Cerebellar nuclear complex (tissue), 1 donor: ENCODE results near the gene MRPL52.
"Not testable (repeated sequence)": the region's sequence is repeated elsewhere in the genome, so short reads cannot be mapped to it uniquely, and the experiment has no call there.

Experiments
- DNase-seq, 2 experiments: peaks; one replicate each; lab custom pipeline; 2025; lab: John Stamatoyannopoulos, UW

Gene MRPL52

GRCh38 chr14:22829661-22830442 is at the start of gene MRPL52:
Gene MRPL52 (plus strand): TSS chr14:22829887. CDS start chr14:22829913, 26 bp downstream.
- peak; percentile 54 to 60 for DNase-seq

GRCh38 chr14:22780105-22780679 is 49.5 kb upstream of the MRPL52 start:
- DNase-seq = no peak

- no peak for DNase-seq
Observed at GRCh38 chr14:22780941-22781300, 48.8 kb upstream of the MRPL52 start.

- DNase-seq = no peak
Observed at GRCh38 chr14:22781301-22781991, 48.2 kb upstream of the MRPL52 start.

GRCh38 chr14:22786685-22787084 is 43.0 kb upstream of the MRPL52 start:
- DNase-seq = no peak

GRCh38 chr14:22791301-22791700 is 38.4 kb upstream of the MRPL52 start:
- DNase-seq = no peak

- no peak for DNase-seq
Observed at GRCh38 chr14:22792158-22792557, 37.5 kb upstream of the MRPL52 start.

- DNase-seq = not testable (repeated sequence)
Observed at GRCh38 chr14:22793550-22793949, 36.1 kb upstream of the MRPL52 start.

- DNase-seq = no peak
Observed at GRCh38 chr14:22793976-22794375, 35.7 kb upstream of the MRPL52 start.

- no peak for DNase-seq
Observed at GRCh38 chr14:22794551-22794951, 35.1 kb upstream of the MRPL52 start.

- no peak for DNase-seq
Observed at GRCh38 chr14:22796087-22796707, 33.5 kb upstream of the MRPL52 start.

- DNase-seq = no peak
Observed at GRCh38 chr14:22797017-22797917, 32.4 kb upstream of the MRPL52 start.

GRCh38 chr14:22798528-22798927 is 31.2 kb upstream of the MRPL52 start:
- no peak for DNase-seq

GRCh38 chr14:22800346-22800745 is 29.3 kb upstream of the MRPL52 start:
- no peak for DNase-seq

GRCh38 chr14:22801716-22802115 is 28.0 kb upstream of the MRPL52 start:
- no peak for DNase-seq

- no peak for DNase-seq
Observed at GRCh38 chr14:22802860-22803686, 26.6 kb upstream of the MRPL52 start.

- no peak for DNase-seq
Observed at GRCh38 chr14:22803687-22803974, 26.1 kb upstream of the MRPL52 start.

- not testable (repeated sequence) for DNase-seq
Observed at GRCh38 chr14:22805235-22805634, 24.5 kb upstream of the MRPL52 start.

- DNase-seq = no peak
Observed at GRCh38 chr14:22807432-22808087, 22.1 kb upstream of the MRPL52 start.
